SK-N-SH (cell line): ENCODE data around the gene CNTN4. TPM values are rescaled to one million over a fixed set of nuclear protein-coding genes. Genes with fewer than 3 reads are reported as not detected.
"Not testable (repeated sequence)": the region's sequence is repeated elsewhere in the genome, so short reads cannot be mapped to it uniquely, and the experiment has no call there.

ENCODE experiments used
- CTCF ChIA-PET: fragments of 300-600, 350-600 bp; formaldehyde crosslinking; extraction: SDS; loops from one replicate; lab custom pipeline; 2021; lab: Yijun Ruan, JAX
- POLR2A ChIA-PET: fragments of 350-600 bp; sonication (Branson Sonifier 250); formaldehyde crosslinking; extraction: SDS; loops from one replicate; lab custom pipeline; 2020; ENCODE audit warnings: antibody characterized with exemption, inconsistent platforms; lab: Yijun Ruan, JAX
- DNase-seq: peaks from one replicate; pipeline ENCODE4 v3.0.0; 2012
- H2AFZ ChIP-seq: fragments of 200-600 bp; sonication (generic); 2 replicates; pipeline ENCODE4 v1.8.1; 2016; ENCODE audit warnings: antibody characterized with exemption, mild to moderate bottlenecking, low read depth
- H3F3A ChIP-seq: fragments of 200-600 bp; sonication (generic); replicated peaks from 2 replicates; pipeline ENCODE3; 2016; ENCODE audit warnings: antibody characterized with exemption, mild to moderate bottlenecking; ENCODE audit not compliant: insufficient read depth
- H3K27ac ChIP-seq, 2 experiments: fragments of 200-500 bp in 1 of 2; fragments of 200-600 bp in 1 of 2; sonication (Bioruptor generic) in 1 of 2; sonication (generic), shearing (Covaris generic) in 1 of 2; 2 replicates each; pipeline versions ENCODE4 v1.5.1 to v1.6.1; 2014 to 2016; ENCODE audit warnings: low read depth in 2 of 2, inconsistent platforms in 1 of 2, low read length in 1 of 2, mild to moderate bottlenecking in 1 of 2, mixed read lengths in 1 of 2
- H3K27me3 ChIP-seq: fragments of 200-600 bp; sonication (generic), shearing (Covaris generic); 2 replicates; pipeline ENCODE4 v1.6.1; 2016; ENCODE audit warnings: mixed run types; ENCODE audit not compliant: insufficient read depth
- H3K36me3 ChIP-seq, 2 experiments: fragments of 200-500 bp in 1 of 2; fragments of 200-600 bp in 1 of 2; sonication (Bioruptor generic) in 1 of 2; sonication (generic) in 1 of 2; replicated peaks in 1 of 2; 2 replicates each; pipeline versions ENCODE3 to v1.5.1; 2014 to 2016; ENCODE audit warnings: low read length in 1 of 2, mild to moderate bottlenecking in 1 of 2; ENCODE audit not compliant: insufficient read depth in 2 of 2, control insufficient read depth in 1 of 2
- H3K4me1 ChIP-seq, 2 experiments: fragments of 200-500 bp in 1 of 2; fragments of 200-600 bp in 1 of 2; sonication (Bioruptor generic) in 1 of 2; sonication (generic), shearing (Covaris generic) in 1 of 2; 2 replicates each; pipeline versions ENCODE4 v1.5.1 to v1.6.1; 2014 to 2016; ENCODE audit warnings: low read depth in 1 of 2, low read length in 1 of 2, mixed run types in 1 of 2; ENCODE audit not compliant: insufficient read depth in 2 of 2, control insufficient read depth in 1 of 2
- H3K4me2 ChIP-seq: fragments of 200-600 bp; sonication (generic), shearing (Covaris generic); 2 replicates; pipeline ENCODE4 v1.6.1; 2017; ENCODE audit warnings: mixed run types
- H3K4me3 ChIP-seq, 2 experiments: fragments of 200-500 bp in 1 of 2; fragments of 200-600 bp in 1 of 2; sonication (Bioruptor generic) in 1 of 2; sonication (generic), shearing (Covaris generic) in 1 of 2; 2 replicates each; pipeline versions ENCODE4 v1.5.1 to v1.8.1; 2014 to 2016; ENCODE audit warnings: low read depth in 2 of 2, inconsistent platforms in 1 of 2, low read length in 1 of 2, mild to moderate bottlenecking in 1 of 2, mixed read lengths in 1 of 2, moderate library complexity in 1 of 2
- H3K79me2 ChIP-seq: fragments of 200-600 bp; sonication (generic); 2 replicates; pipeline ENCODE4 v1.8.1; 2017; ENCODE audit warnings: mild to moderate bottlenecking; ENCODE audit not compliant: insufficient read depth
- H3K9ac ChIP-seq: fragments of 200-600 bp; sonication (generic); 2 replicates; pipeline ENCODE4 v1.6.1; 2017; ENCODE audit warnings: mixed run types
- H3K9me2 ChIP-seq: fragments of 200-600 bp; sonication (generic); 2 replicates; pipeline ENCODE4 v1.6.1; 2017; ENCODE audit warnings: mixed run types
- H3K9me3 ChIP-seq: fragments of 200-600 bp; sonication (generic); 2 replicates; pipeline ENCODE4 v1.6.1; 2017; ENCODE audit warnings: mixed run types, mild to moderate bottlenecking, moderate library complexity
- H4K20me1 ChIP-seq: fragments of 200-600 bp; sonication (generic); 2 replicates; pipeline ENCODE4 v1.6.1; 2017; ENCODE audit warnings: mild to moderate bottlenecking, mixed run types; ENCODE audit not compliant: insufficient read depth
- CHD2 ChIP-seq: fragments of 150-350 bp; IDR thresholded peaks from 2 replicates; pipeline ENCODE4 v1.6.1; 2018; ENCODE audit warnings: low read length; ENCODE audit not compliant: partially characterized antibody
- EP300 ChIP-seq, 2 experiments: IDR thresholded peaks; 2 replicates each; pipeline versions ENCODE4 v1.4.0 to v1.6.1; 2012; ENCODE audit warnings: borderline replicate concordance in 1 of 2, low read depth in 1 of 2, low read length in 1 of 2
- FOXM1 ChIP-seq: IDR thresholded peaks from 2 replicates; pipeline ENCODE4 v1.4.0; 2012; ENCODE audit warnings: low read depth, mild to moderate bottlenecking
- GABPA ChIP-seq: IDR thresholded peaks from 2 replicates; pipeline ENCODE4 v1.4.0; 2012; ENCODE audit warnings: low read depth, mild to moderate bottlenecking
- GATA2 ChIP-seq: sonication (generic); formaldehyde crosslinking; IDR thresholded peaks from 2 replicates; pipeline ENCODE4 v1.5.0; 2020; ENCODE audit warnings: mild to moderate bottlenecking, missing genetic modification reagents
- JUND ChIP-seq: IDR thresholded peaks from 2 replicates; pipeline ENCODE4 v1.4.0; 2012
- MAX ChIP-seq: IDR thresholded peaks from 2 replicates; pipeline ENCODE4 v1.4.0; 2012; ENCODE audit warnings: low read depth
- MEF2A ChIP-seq: IDR thresholded peaks from 2 replicates; pipeline ENCODE4 v1.4.0; 2012; ENCODE audit warnings: low read depth, borderline replicate concordance
- RAD21 ChIP-seq: IDR thresholded peaks from 2 replicates; pipeline ENCODE4 v1.6.1; 2012; ENCODE audit warnings: mild to moderate bottlenecking, low read length
- RCOR1 ChIP-seq: fragments of 150-350 bp; IDR thresholded peaks from 2 replicates; pipeline ENCODE4 v1.6.1; 2017; ENCODE audit warnings: antibody characterized with exemption, low read length
- SMC3 ChIP-seq: IDR thresholded peaks from 2 replicates; pipeline ENCODE4 v1.6.1; 2012; ENCODE audit warnings: low read depth, low read length, improper control_type of control experiment
- TAF1 ChIP-seq: IDR thresholded peaks from 2 replicates; pipeline ENCODE4 v1.6.1; 2012; ENCODE audit warnings: low read depth, mild to moderate bottlenecking, low read length, moderate library complexity, borderline replicate concordance
- TEAD4 ChIP-seq: IDR thresholded peaks from 2 replicates; pipeline ENCODE4 v1.4.0; 2012; ENCODE audit warnings: mild to moderate bottlenecking, borderline replicate concordance; ENCODE audit not compliant: insufficient read depth
- YY1 ChIP-seq: IDR thresholded peaks from 2 replicates; pipeline ENCODE4 v1.4.0; 2012; ENCODE audit warnings: low read depth, mild to moderate bottlenecking
- WGBS: methylation state at CpG from one replicate; pipeline ENCODE4 v1.1.6; 2017; ENCODE audit warnings: low lambda C conversion rate; 5-methylcytosine and 5-hydroxymethylcytosine counted together
- polyA plus RNA-seq, 3 experiments: library from polyadenylated mRNA; depleted of rRNA; stranded (reverse); fragments of >200 nt; gene quantifications; 2 replicates each; pipeline ENCODE4 v1.2.3, GENCODE V29; 2012
- TF ChIP-seq, protein P1 (sequence below): fragments of 150-350 bp; IDR thresholded peaks from 2 replicates; pipeline ENCODE4 v1.6.1; 2016; ENCODE audit warnings: mild to moderate bottlenecking, low read depth, low read length
- TF ChIP-seq, protein P2 (sequence below): IDR thresholded peaks from 2 replicates; pipeline ENCODE4 v1.4.0; 2012; ENCODE audit warnings: low read depth, borderline replicate concordance

Gene CNTN4
- polyA plus RNA-seq, 1 of the 3 experiments (the other 2 are of a cell fraction): 0.12 TPM

GRCh38 chr3:2819571-2819970, 720.9 kb downstream of the CNTN4 start:
- no peak overlapping the region for H2AFZ ChIP-seq
- H3K9me3 ChIP-seq: no peaks in the 10 kb centered on the region
- POLR2A ChIA-PET: no interaction called here
- H3K9me2 ChIP-seq: no peaks in the 10 kb centered on the region
- no peak for DNase-seq
- no peak for TF ChIP-seq SMC3
- no peak for TF ChIP-seq EP300 (IDR thresholded peaks at IDR 0.05; ENCODE audit: borderline replicate concordance in 1 of 2, low read depth in 1 of 2, low read length in 1 of 2)
- no peak for TF ChIP-seq GATA2 (CRISPR knock-in tag)
- TF ChIP-seq, protein P1, sequence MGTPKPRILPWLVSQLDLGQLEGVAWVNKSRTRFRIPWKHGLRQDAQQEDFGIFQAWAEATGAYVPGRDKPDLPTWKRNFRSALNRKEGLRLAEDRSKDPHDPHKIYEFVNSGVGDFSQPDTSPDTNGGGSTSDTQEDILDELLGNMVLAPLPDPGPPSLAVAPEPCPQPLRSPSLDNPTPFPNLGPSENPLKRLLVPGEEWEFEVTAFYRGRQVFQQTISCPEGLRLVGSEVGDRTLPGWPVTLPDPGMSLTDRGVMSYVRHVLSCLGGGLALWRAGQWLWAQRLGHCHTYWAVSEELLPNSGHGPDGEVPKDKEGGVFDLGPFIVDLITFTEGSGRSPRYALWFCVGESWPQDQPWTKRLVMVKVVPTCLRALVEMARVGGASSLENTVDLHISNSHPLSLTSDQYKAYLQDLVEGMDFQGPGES: no peak
- TF ChIP-seq MAX: no peak
- no peak for TF ChIP-seq CHD2
- no peak for TF ChIP-seq TEAD4
- TF ChIP-seq JUND: no peak
- no peak for TF ChIP-seq RAD21
- no peak for TF ChIP-seq RCOR1
- TF ChIP-seq MEF2A: no peak
- TF ChIP-seq YY1: no peak
- TF ChIP-seq TAF1: no peak
- H3K4me3 ChIP-seq: no peak overlapping the region
- no peak overlapping the region for H3K27ac ChIP-seq
- no peaks in the 10 kb centered on the region for H3K36me3 ChIP-seq
- WGBS: 36% methylated on average over 3 of the region's 4 CpGs
- no peaks in the 10 kb centered on the region; a peak in 1 of 4 replicates for H3K4me1 ChIP-seq
- H3K27me3 ChIP-seq: no peaks in the 10 kb centered on the region
- H3K9ac ChIP-seq: no peak overlapping the region
- H3K4me2 ChIP-seq: no peak overlapping the region
- CTCF ChIA-PET: no interaction called here
- no peaks in the 10 kb centered on the region for H4K20me1 ChIP-seq
- no peaks in the 10 kb centered on the region for H3K79me2 ChIP-seq
- H3F3A ChIP-seq: no peaks in the 10 kb centered on the region

DNA sequence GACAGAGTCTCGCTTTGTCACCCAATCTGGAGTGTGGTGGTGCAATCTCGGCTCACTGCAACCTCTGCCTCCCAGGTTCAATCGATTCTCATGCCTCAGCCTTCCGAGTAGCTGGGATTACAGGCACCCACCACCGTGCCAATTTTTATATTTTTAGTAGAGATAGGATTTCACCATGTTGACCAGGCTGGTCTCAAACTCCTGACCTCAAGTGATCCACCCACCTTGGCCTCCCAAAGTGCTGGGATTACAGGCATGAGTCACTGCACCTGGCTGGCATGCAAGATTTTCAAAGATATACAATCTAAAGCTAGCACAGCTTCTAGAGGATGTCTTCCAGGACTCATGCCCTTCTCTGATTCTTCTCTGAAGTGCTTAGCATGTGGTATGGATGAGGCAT, 722.3 kb downstream of the CNTN4 start:
- H3K27me3 ChIP-seq, H3K4me2 ChIP-seq, H3K9me3 ChIP-seq, DNase-seq, H3K27ac ChIP-seq, H3F3A ChIP-seq, H3K4me3 ChIP-seq, H4K20me1 ChIP-seq, H3K79me2 ChIP-seq, H3K9me2 ChIP-seq, H3K4me1 ChIP-seq, POLR2A ChIA-PET, H2AFZ ChIP-seq, CTCF ChIA-PET, H3K36me3 ChIP-seq, H3K9ac ChIP-seq: not testable (repeated sequence)
- 29% methylated on average over 5 of the region's 5 CpGs for WGBS

DNA sequence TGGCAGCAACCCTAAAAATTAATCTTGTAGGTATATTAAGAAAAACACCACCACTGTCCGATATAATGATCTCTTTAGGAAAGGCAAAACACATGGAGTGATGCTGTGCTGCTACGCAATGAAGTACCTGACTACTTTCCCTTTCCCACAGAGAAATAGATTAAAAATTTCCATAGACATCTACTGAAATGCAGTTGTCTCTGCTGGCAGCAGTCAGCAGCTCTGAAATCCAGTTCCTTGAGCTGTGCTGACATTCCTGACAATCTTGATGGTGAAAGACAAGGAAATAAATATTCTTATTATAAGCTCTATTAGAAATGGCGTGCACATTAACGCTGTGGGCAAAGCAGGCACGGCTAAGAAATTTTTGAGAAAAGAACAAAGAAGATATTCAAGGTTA, 723.9 kb downstream of the CNTN4 start:
- H3K36me3 ChIP-seq: no peaks in the 10 kb centered on the region
- no peak overlapping the region for H3K4me3 ChIP-seq
- no peaks in the 10 kb centered on the region for H3K9me2 ChIP-seq
- 37% methylated on average over 5 of the region's 5 CpGs for WGBS
- ChIA-PET POLR2A (no interaction called here), CTCF (interaction anchor here (0.6 kb wide), 1 partner anchor 221 kb away, joined by 3 read pairs; no protein-coding TSS in a partner anchor)
- no peaks in the 10 kb centered on the region for H3F3A ChIP-seq
- H3K9ac ChIP-seq: no peak overlapping the region
- H3K27me3 ChIP-seq: no peaks in the 10 kb centered on the region
- no peak overlapping the region for H3K4me2 ChIP-seq
- no peak for DNase-seq
- peaks cover 0 to 2% of the 10 kb centered on the region in 2 experiments; a peak in 1 of 4 replicates for H3K4me1 ChIP-seq
- no peaks in the 10 kb centered on the region for H4K20me1 ChIP-seq
- H3K9me3 ChIP-seq: no peaks in the 10 kb centered on the region
- no peaks in the 10 kb centered on the region for H3K79me2 ChIP-seq
- no peak overlapping the region for H2AFZ ChIP-seq
- H3K27ac ChIP-seq: no peak overlapping the region
- TF ChIP-seq GABPA (no peak), RCOR1 (no peak), FOXM1 (no peak)
- TF ChIP-seq, protein P2, sequence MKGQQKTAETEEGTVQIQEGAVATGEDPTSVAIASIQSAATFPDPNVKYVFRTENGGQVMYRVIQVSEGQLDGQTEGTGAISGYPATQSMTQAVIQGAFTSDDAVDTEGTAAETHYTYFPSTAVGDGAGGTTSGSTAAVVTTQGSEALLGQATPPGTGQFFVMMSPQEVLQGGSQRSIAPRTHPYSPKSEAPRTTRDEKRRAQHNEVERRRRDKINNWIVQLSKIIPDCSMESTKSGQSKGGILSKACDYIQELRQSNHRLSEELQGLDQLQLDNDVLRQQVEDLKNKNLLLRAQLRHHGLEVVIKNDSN: no peak
- TF ChIP-seq, all 33 proteins: peak for 0
